GM18951 (cell line): ENCODE data around the gene ZNF275.
"Not testable (repeated sequence)": the region's sequence is repeated elsewhere in the genome, so short reads cannot be mapped to it uniquely, and the experiment has no call there.

ENCODE experiments used
- POLR2A ChIP-seq: IDR thresholded peaks from 4 replicates; pipeline ENCODE4 v1.6.1; 2011; ENCODE audit warnings: mild to moderate bottlenecking; ENCODE audit not compliant: insufficient read length, insufficient read depth; ENCODE audit errors: extremely low read depth
- in situ Hi-C: fragments of 300-500 bp; cut with MboI; formaldehyde crosslinking; loops from one replicate; pipeline ENCODE4 v1.12.0; 2022; ENCODE audit warnings: low sequenced_read_pairs, mixed read lengths, inconsistent platforms; ENCODE audit not compliant: unreplicated experiment

The ZNF275 gene

DNA sequence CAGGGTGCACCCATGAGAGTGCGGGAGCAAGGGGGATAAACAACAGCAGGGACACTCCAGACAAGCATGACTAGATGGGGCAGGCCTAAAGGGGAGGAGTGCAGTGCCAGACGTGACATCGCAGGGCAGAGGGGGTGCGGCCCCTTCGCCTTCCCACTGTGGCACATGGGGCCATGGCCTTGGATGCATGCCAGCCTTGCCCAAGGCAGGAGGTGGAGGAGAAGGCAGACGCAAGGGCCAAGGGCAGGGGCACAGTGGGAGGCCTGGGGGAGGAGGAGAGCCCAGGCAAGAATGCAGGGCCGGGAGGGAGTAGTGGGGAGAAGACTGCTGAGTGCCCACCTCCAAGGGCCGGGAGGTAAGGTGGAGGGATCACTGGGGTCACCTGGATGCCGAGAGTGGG is 45.6 kb downstream of the ZNF275 start:
- in situ Hi-C loops = no loop called here

DNA sequence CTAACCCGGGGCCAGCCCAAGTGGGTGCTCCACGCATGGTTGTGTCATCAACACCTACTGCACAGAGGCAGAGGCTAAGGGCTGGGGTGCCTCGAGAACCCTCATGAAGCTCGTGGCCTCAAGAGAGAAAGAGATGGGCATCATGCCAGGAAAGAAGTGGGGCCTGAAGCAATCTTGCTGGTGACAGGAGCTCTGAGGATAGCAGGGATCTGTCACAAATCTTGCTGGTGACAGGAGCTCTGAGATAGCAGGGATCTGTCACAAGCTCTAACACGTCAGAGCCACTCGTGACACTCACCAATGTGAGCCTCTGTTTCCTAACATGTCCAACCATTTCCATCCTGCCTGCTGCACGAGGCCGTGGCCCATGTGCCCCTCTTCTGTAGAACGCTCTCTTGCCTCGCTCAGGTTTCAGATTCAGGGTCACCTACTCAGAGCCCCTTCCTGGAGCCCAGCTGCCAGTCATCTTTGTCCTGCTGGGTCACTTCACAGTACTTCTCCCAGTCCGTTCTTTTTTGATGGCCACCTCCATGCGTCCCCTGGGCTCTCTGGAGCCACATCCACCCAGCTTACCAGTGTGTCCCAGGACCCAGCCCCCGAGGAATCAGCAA is 46.1 kb downstream of the ZNF275 start:
- in situ Hi-C loops = no loop called here
- no peak for TF ChIP-seq POLR2A

More for the DNA sequence above, 45.6 kb downstream of the ZNF275 start:
- TF ChIP-seq POLR2A = no peak

- no peak for TF ChIP-seq POLR2A
- in situ Hi-C loops = no loop called here
Measured at GRCh38 chrX:153380691-153381090, 46.7 kb downstream of the ZNF275 start.

- no peak for TF ChIP-seq POLR2A
- in situ Hi-C loops = no loop called here
Measured at GRCh38 chrX:153381684-153382532, 48.0 kb downstream of the ZNF275 start.

DNA sequence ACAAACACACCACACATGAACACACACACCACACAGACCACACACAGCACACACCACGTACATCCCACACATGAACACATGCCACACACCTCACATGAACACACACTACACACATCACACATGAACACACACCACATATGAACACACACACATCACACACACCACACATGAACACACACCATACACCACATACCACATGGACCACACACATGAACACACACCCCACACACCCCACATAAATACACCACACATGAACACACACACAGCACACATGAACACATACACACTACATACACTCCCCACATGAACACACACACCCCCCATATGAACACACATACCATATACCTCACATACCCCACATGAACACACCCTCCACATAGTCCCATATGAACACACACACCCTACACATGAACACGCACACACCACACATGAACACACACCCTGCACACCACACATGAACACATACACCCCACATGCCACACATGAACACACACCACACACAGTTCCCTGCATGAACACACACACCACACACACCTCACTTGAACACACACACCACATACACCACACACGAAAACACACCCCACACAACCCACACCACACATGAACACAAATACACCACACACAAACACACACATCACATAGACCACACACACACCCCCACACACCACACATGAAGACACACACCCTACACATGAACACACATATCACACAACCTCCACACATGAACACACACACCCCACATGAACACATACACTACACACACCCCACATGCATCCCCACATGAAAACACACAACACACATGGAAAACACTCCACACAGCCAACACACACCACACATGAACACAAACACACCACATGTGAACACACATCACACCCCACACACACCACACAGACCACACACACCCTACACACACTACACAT is 48.9 kb downstream of the ZNF275 start:
- no peak for TF ChIP-seq POLR2A
- in situ Hi-C loops = no loop called here

DNA sequence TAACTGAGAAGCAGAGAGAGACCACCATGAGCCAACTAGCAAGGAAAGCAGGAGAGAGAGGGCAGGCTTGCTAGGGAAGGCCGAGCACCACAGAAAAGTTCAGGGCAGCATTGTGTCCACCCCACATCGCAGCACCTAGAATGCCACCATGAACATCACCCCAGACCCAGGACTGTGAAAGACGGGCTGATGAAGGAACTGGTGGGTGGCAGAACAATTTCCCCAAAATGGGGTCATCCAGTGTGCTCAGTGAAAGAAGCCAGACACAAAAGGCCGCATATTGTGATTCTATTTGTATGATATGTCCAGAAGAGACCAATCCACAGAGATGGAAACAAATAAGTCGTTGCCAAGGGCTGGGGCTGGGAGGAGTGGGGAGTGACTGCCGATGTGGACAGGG is 50.4 kb downstream of the ZNF275 start:
- in situ Hi-C loops = no loop called here
- no peak for TF ChIP-seq POLR2A

DNA sequence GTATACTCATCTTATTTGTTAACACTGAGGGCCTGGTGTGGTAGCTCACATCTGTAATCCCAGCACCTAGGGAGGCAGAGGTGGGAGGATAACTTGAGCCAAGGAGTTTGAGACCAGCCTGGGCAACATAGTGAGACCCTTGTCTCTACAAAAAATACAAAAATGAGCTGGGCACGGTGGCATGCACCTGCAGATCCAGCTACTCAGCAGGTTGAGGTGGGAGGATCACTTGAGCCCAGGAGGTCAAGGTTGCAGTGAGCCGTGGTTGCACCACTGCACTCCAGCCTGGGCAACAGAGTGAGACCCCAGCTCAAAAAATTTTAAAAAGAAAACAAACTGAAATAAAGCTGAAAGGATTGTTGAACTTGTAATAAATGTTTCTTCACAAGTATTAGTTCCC is 51.0 kb downstream of the ZNF275 start:
- in situ Hi-C loops = not testable (repeated sequence)

DNA sequence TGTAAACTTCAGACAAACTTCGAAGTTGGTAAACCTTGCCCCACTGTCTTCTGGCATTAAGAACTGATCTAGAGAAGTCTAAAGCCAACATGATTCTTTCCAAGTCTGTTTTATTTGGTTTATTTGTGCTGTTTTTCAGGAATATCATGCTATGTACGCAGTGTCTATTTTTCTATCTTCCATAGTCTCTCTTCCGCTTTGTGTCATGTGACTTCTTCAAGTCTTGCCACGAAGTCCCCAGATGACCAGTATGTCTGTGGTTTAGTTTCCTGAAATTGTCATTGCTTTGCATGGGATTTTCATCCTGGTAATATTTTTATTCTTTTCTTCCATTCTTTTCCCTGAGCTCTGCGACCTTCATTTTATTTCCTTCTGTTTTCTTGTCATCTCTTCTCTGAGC is 52.1 kb downstream of the ZNF275 start:
- in situ Hi-C loops = no loop called here

GRCh38 chrX:153387345-153387744 is 53.4 kb downstream of the ZNF275 start:
- in situ Hi-C loops = no loop called here
- TF ChIP-seq POLR2A = no peak

More for the DNA sequence above, 52.1 kb downstream of the ZNF275 start:
- no peak for TF ChIP-seq POLR2A

GRCh38 chrX:153387987-153388721 is 54.2 kb downstream of the ZNF275 start:
- in situ Hi-C loops = no loop called here

GRCh38 chrX:153388722-153389459 is 54.9 kb downstream of the ZNF275 start:
- no peak for TF ChIP-seq POLR2A
- in situ Hi-C loops = no loop called here

More at GRCh38 chrX:153387987-153388721, 54.2 kb downstream of the ZNF275 start:
- no peak for TF ChIP-seq POLR2A

GRCh38 chrX:153389460-153389768 is 55.5 kb downstream of the ZNF275 start:
- in situ Hi-C loops = not testable (repeated sequence)
